GM19240 (cell line): Measurements from ENCODE around the gene RPL38.

Source experiments
- DNase-seq: peaks from one replicate; pipeline ENCODE4 v3.0.0; 2011; ENCODE audit warnings: low spot score; ENCODE audit not compliant: insufficient read length

The RPL38 gene

DNA sequence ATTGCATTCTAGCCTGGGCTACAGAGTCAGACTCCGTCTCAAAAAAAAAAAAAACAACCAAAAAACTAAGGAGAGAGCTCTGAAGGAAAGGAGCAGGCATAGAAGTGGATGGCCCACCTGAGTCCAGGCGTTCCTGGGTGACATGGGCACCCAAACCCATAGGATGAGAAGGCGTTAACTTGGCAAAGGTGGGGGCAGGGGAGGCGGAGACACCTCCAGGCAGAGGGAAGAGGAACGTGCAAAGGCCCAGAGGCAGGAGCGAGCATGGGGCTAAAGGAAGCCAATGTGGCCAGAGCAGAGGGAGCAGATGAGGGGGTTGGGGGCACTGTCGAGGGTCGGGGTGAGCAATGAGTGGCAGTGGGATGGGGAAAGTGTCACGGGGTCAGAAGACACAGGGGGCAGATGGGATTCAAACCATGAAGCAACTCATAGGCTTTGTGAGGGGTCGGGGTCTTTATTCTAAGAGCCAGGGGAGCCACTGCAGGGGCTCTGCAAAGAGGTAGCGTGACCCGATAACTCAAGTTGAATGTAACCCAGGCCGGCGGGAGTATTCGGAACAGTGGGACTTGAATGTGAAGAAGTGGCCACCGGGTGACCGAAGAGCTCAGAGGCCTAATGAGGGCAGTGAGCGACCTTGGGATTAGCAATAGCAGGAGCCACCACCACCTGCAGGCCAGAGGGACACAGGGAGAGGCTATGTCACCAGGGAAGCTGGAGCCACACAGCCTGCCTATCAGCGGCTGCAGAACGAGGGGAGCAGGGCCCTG is 21.7 kb downstream of the RPL38 start:
- DNase-seq: no peak

DNA sequence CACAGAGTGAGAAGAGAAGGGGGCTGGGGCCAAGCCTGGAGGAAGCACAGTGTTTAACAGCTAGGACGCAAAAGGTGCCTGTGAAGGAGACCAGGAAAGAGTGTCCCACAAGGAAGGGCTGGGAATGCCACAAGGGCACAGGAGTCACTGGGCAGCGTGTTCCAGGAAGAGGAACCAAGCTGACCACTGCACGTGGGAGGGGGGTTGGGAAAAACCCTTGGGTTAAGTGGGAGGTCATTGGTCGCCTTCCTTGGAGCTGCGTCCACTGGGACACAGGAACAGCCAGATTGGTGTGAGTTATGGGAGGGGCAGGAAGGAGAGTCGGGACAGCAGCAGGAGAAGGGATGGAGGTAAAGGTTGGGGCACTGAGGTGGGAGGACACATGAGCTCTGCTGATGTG is 22.8 kb downstream of the RPL38 start:
- no peak for DNase-seq

DNA sequence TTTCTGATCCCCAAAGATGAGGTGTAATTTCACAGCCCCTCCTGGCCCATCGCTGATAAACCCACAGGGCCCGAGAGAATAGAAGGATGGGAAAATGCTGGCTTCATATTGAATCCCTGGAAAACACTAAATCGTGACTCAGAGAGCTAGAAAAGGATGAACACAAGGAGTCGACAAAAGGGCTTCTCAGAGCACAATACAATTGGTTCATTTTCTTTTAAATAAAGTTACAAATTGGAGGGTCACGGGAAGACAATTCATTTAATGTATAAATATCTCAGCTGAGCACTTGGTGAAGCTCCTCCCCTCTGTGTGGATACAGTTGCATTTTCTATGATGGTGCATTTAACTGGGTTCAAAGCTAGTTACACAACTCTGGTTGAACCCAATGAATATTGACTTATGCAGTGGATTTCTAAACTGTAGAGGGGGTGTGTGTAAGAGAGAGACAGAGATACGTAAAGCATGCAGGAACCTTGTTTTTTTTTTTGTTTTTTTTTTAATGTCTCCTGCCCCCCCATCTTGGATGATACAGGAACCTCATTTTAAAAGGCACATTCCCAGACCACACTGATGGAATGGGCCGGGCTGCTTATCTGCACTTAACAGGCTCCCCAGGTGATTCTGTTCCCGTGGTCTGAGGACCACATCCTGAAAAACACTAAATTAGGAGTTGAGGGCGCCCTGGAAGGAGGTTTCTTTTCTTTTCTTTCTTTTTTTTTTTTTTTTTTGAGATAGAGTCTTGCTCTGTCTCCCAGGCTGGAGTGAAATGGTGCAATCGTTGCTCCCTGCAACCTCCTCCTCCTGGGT is 24.0 kb downstream of the RPL38 start:
- DNase-seq: no peak

DNA sequence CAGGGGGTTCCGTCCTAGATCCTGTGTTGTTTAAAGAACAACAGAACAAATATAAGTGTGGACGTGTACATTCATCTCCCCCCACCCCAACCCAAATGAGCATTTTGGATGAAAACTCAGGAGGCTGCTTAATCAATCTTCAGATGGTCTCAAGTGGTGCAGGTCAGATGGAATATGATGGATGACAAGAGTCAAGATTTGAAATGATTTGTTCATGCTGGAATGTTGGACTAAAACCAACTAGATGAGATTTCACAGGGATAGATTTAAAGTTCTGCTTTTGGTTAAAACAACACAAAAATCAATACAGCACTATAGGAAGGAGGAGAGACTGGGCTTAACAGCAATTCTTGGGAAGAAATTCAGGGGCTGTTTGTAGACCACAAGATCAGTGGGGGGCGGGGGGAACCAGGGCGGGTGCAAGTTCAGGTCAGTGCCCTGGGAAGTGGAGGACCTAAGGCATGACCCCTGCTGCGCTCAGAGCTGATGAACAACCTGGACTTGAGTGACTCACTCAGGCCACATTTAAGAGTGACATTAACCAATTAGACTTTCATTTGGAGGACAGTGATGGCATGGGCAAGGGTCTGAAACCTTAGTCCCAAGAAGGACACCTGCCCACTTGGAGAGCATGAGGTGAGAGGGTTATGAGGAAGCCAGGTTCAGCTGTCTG is 25.0 kb downstream of the RPL38 start:
- no peak for DNase-seq

DNA sequence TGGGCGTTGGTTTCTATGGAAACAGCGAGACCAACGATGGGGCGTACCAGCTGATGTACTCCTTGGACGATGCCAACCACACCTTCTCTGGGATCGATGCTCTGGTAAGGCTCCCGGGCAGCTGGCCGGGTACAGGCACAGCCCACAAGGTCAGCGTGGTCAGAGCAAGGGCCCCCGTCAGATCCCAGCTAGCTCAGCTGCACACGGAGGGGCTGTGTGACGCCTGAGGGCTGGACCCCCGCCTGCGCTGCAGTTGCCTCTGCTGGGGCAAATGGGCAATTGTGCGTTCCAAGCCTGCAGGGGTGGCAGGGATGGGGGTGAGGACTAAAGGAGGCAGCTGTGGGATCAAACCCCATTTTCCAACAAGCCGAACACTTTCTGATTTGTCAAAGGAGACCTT is 27.4 kb downstream of the RPL38 start:
- no peak for DNase-seq

DNA sequence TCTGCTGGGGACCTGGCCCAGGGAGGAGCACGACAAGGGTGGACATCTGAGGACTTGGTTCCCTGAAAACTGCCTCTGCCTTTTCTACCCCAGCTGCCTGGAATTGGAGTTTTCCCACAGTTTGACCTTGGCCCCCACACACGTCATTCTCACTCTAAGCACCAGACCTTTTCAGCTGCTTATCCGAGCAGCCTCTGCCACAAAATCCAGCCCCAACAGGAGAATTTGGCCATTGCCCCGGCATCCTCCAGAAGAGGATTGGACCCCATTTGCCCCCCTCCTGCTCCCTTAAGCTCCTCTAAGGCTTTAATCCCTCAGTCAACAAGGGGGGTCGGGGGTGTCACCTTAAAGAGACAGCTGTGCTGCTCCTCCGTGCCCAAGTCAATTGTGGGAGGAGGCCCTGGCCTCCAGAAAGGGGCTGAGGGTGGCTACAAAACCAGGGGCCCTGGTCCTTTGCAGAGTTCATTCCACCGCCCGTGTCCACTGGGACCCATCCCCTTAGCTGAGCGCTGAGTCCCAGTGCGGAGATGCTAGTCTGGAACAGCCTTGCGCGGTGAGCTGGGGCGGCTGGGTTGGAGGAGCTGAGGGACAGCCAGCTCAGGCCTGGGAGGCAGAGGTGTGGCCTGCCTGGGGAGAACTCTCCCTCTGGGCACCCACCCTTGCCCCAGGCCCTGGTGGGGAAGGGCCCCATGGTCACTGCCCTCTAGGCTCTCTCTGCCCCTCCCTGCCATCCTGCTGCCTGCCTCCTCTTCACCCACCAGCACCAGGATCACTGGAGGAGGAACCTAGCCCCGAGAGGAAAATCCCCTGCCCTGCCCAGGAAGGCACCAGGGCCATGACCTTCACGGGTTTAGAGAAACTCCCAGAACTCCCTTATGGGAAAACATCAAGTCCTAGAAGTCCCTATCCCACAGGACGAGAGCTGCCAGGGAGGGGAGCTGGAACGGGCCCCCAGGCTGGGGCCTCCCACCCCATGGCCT is 28.7 kb downstream of the RPL38 start:
- no peak for DNase-seq

DNA sequence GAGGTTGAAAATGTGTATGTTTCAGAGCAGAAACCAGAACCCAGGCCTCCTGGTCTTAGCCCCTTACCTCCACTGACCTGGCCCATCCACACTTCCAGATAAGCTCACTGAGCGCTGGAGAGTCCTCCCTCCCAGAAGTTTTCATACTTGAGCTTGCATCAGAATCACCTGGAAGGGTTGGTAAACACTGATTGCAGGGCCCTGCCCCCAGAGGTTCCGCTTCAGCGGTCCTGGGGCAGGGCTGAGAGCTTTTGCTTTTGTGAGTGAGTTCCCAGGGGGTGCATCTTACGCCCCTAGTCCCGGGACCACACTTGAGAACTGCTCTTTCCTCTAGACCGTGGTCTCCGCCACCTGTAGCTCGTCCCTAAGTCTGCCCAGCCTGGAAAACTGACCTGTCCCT is 30.5 kb downstream of the RPL38 start:
- DNase-seq: no peak

DNA sequence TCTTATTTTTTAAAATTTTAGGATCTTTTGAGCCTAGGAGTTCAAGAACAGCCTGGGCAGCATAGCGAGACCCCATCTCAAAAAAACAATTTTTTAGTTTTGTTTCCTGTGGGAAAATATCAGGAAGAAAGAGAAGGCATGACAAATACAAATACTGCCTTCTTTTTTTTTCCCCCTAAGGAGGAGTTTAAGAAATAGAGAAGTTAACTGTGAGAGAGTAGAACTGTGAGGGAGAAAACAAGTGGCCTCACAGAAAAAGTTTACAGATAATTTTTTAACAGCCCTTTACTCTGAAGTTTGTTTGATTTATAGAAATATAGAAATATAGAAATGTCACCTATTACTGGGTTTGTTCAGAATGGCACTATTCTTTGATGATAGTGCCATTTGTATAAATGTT is 31.0 kb downstream of the RPL38 start:
- DNase-seq: no peak

DNA sequence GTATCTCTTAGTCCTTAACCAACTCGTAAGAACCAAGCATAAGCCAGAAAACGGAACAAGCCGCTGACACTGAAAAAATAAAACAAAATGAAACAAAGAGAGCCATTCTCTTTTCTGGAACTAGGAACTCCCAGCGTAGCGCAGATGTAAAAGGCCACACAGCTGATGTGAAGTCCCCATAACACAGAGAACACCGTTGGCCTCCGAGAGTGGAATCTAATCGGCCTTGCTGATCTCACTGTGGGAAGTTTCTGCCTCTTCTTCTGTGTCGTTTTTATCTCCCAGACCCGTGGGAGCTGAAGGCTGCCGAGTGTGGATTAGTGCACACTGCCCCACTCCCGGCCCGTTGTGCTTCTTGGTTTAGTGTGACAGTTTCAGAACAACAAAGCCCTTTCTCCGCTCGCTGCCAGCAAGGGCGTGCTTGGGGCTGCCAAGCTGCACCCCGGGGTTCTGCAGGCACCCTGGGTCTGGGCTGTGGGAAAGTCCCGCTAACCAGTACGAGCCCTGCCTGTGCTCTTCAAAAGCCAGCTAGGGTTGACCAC is 31.6 kb downstream of the RPL38 start:
- DNase-seq: no peak

DNA sequence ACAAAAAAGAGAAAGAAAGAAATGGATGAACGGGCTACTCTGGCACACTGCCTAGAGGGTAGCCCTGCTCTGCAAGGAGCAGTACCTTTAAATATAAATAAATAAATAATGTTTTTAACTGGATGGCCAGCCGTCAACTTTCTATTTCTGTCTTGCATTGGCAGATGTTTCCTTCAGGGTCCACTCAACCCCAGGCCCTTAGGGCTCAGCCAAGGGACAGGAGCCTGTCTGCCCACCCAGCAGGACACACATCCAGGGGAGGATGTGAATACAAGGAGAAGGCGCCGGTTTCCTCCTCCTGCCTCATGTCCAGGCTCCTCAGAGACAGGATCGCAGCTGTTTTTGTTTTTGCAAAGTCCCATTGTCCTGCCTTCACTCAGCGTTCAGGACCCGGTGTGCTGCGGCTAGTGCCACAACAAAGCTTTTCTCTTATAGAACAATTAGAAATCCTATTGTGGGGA is 32.5 kb downstream of the RPL38 start:
- DNase-seq: no peak

DNA sequence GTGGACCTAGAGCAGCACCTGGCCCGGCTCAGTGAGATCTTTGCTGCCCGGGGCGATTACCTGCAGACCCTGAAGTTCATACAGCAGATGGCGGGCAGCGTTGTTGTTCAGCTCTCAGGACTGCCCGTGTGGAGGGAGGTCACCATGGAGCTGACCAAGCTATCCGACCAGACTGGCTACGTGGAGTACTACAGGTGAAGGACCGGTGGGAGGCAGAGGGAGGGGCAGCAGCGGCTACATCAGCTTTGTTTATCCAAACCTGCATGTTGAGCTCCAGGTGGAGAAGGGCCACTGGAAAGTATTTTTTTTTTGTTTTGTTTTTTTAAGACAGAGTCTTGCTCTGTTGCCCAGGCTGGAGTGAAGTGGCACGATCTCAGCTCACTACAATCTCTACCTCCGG is 33.8 kb downstream of the RPL38 start:
- DNase-seq: no peak

DNA sequence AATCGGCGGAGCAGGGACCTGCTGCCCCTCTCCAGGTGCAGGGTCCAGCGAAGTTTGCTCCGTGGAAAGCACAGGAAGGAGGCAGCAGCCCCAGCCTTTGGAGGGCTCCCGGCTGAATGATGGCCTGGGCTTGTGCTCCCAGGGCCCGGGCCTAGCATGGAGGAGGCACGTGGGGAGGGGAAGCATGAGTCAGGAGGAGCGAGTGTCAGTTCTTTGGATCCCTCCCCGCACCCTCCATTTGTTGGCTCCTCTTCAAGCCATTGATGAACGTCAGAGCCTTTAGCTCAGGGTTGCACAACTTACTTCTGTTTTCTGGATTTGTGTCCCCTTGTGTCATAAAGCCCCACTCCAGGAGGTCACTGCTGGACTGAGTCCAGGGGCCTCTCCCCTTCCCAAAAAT is 35.7 kb downstream of the RPL38 start:
- no peak for DNase-seq

DNA sequence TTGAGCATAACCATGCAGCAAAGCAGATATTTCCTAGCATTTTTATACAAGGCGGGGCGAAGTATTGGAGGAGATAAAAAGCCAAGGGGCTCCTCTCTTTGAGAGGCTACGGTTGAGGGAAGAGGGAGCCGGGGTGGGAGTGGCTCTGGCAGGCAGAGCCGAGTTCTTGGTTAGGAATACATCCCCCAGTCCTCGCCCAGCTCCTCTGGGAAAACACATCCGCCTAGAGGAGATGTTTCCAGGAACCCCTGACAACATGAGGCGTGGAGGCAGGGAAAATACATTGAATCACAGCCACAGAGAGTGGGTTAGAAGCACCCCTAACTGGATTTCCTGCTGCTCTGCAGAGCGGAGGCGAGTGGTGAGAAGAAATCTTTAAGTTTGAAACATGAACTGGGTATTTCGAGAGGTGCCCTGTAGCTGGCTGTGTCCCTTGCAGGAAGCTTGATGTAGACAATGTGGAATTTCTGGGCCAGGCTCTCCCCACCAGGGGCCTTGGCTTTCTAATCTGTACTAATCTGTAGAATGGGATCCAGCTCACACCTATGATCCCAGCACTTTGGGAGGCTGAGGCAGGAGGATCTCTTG is 37.2 kb downstream of the RPL38 start:
- DNase-seq: no peak

DNA sequence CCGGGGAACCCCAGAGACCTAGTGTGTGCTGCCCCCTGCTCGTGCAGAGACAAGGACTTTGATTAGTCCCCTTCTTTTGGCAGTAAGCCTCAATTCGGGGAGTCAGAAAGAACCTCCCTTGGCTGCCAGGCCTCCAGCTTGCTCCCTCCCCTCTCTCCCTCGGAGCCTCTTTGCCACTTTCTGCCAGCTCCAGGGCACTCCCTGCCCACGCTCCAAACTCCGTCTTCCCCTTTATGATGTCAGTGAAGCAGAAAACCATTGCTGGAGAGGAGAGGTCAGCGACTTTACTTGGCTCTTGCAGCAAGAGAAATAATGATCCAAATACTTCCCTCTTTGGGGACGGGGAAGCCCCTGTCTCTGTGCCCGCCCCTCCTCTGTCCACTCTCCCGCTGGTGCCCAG is 38.0 kb downstream of the RPL38 start:
- DNase-seq: no peak

DNA sequence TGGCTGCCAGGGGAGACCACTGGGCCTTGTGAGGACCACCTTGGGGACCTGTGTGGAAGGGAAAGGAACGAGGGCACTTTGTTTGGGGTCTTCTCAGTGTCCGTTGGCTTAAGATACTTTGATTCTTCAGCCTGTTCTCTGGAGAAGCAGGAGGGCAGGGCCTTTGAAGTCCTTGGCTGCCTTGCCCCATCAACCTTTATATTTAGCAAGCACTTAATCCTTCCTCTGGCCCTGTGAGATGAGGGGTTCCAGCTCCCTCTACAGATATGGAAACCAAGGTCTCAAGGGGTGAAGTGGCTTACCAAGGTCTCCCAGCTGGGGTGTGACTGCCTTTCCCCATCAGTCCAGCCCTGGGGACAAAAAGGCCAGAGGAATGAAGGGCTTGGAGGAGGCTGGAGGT is 38.4 kb downstream of the RPL38 start:
- DNase-seq: no peak

DNA sequence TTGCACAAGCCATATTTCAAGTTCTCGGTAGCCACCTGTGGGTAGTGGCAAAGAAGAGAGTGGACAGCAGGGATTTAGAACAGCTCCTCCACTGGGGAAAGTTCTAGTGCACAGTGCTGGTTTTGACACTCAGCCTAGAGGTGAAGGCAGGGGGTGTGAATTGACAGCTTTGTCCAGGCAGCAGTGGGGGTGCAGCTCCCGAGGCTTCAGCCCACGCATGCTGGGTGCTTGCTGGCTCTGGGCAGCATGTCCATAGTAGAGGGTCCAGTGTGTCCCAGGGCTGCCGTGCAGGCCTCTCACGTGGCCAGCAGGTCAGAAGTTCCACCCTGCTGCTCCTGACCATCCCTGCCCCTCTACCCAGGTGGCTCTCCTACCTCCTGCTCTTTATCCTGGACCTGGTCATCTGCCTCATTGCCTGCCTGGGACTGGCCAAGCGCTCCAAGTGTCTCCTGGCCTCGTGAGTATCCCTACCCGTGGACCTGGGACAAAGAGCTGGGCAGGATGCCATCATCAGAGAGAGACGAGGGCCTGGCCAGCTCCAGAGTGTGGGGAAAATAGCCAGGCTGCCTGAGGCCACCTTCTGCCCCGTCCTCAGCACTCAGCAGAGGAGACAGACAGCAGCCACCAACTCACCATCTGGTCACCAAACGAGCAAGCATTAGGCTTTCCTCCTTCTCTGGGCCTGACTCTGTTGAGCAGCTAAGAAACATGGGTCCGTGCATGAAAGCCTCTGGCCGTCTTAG is 39.7 kb downstream of the RPL38 start:
- no peak for DNase-seq

DNA sequence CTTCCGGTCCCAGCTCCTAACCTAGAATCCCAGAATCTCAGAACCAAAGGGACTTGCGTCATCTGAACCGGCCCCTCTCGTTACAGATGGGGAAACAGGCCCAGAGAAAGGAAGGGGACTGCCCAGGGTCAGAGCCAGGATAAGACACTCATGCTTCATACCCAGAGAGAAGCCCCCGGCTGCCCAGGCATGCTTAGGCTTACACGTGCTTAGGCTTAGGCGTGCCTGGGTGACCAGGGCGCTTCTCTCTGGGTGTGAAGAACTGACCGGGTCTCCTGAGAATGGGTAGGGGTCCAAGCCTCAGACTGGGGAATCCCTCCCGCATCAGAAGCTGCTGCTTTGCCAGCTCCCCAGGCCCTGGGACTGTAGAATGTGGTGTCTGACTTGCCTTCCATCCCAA is 40.6 kb downstream of the RPL38 start:
- no peak for DNase-seq

DNA sequence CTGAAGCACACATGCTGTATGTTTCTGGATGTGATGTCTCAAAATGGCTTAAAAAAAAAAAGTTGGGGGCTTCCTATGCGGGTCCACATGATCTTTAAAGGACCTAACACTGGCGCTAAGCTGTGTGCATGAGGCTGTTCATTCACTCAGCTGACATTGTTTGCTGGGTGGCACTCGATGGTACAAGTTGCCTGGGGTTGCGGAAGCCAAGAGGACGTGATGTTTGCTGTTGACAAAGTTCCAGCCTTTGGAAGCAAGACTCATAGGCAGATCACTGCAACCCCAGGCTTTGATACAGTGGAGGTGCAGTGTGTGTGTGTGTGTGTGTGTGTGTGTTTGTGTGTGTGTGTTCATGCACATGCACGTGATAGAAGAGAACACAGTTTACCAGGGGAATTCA is 41.1 kb downstream of the RPL38 start:
- no peak for DNase-seq

DNA sequence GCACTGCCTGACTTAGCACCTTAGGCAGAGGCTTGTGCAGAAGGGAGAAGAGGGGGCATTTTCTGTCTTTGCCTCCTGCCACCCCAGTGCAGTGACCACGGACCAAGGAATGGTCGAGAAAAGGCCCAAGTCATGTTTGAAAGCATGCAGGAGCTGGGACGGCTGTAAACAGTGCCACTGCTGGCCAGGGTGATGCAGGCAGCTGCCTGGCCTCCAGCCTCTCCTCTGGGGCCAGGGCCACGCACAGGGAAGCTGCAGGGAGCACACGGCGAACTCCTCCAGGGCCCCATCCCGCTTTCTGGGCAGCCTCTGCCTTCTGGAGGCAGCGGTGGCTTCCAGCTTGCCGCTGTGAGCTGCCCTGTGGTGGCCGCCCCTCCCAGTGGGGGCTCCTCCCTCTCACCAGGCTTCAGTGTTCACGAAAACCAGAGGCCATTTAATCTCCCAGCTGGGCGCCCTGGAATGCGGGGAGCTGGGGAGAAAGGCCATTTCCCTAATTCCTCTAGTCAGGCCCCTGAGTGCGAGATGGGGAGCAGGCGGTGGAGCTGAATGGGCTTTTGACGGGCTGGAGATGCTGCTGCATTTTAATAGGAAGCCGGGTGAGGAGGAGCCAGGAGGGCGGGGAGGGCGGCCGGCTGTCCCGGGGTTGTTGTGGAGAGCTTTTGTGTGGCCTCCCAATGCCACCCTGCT is 41.8 kb downstream of the RPL38 start:
- no peak for DNase-seq
